Loucy (cell line): ENCODE measurements around the gene E2F3.

Source experiments
- H2AFZ ChIP-seq: fragments of 200-600 bp; sonication (generic); 2 replicates; pipeline ENCODE4 v1.6.0; 2016; ENCODE audit warnings: antibody characterized with exemption, mild to moderate bottlenecking, low read length, moderate library complexity
- H3F3A ChIP-seq: fragments of 200-600 bp; 2 replicates; pipeline ENCODE4 v1.6.0; 2016; ENCODE audit warnings: antibody characterized with exemption, low read depth, mild to moderate bottlenecking
- H3K27me3 ChIP-seq: fragments of 200-600 bp; sonication (generic); 2 replicates; pipeline ENCODE4 v1.6.1; 2014; ENCODE audit warnings: low read length, mild to moderate bottlenecking; ENCODE audit not compliant: insufficient read depth, poor library complexity, severe bottlenecking
- H3K36me3 ChIP-seq: fragments of 200-600 bp; sonication (generic); 2 replicates; pipeline ENCODE4 v1.6.1; 2016; ENCODE audit warnings: low read length; ENCODE audit not compliant: insufficient read depth
- H3K4me1 ChIP-seq: fragments of 200-600 bp; sonication (generic); 2 replicates; pipeline ENCODE4 v1.5.1; 2014; ENCODE audit warnings: low read length, mild to moderate bottlenecking; ENCODE audit not compliant: insufficient read depth, poor library complexity, severe bottlenecking
- H3K4me2 ChIP-seq: fragments of 200-600 bp; sonication (generic); 2 replicates; pipeline ENCODE4 v1.6.0; 2014; ENCODE audit warnings: antibody characterized with exemption, low read length, low read depth, mild to moderate bottlenecking; ENCODE audit not compliant: poor library complexity, severe bottlenecking
- H3K4me3 ChIP-seq: fragments of 200-600 bp; sonication (generic); 2 replicates; pipeline ENCODE4 v1.5.1; 2014; ENCODE audit warnings: low read length, mild to moderate bottlenecking, mixed read lengths; ENCODE audit not compliant: poor library complexity, severe bottlenecking
- H3K79me2 ChIP-seq: fragments of 200-600 bp; sonication (generic); 2 replicates; pipeline ENCODE4 v1.6.1; 2014; ENCODE audit warnings: low read length; ENCODE audit not compliant: insufficient read depth
- H3K9ac ChIP-seq: fragments of 200-600 bp; sonication (generic); 2 replicates; pipeline ENCODE4 v1.6.0; 2014; ENCODE audit warnings: mild to moderate bottlenecking, low read depth, low read length, moderate library complexity; ENCODE audit not compliant: poor library complexity, severe bottlenecking
- H3K9me2 ChIP-seq: fragments of 200-600 bp; sonication (generic); replicated peaks from 2 replicates; pipeline ENCODE4 v1.6.1; 2016; ENCODE audit warnings: low read depth, low read length, mixed read lengths
- H3K9me3 ChIP-seq: fragments of 200-600 bp; sonication (generic); 2 replicates; pipeline ENCODE4 v1.6.1; 2014; ENCODE audit warnings: mild to moderate bottlenecking, antibody characterized with exemption, low read length, low read depth; ENCODE audit not compliant: insufficient read depth
- H4K20me1 ChIP-seq: fragments of 200-600 bp; sonication (generic); 2 replicates; pipeline ENCODE4 v1.6.0; 2014; ENCODE audit warnings: antibody characterized with exemption, low read length, mild to moderate bottlenecking; ENCODE audit not compliant: insufficient read depth, poor library complexity, severe bottlenecking
- EZH2phosphoT487 ChIP-seq: fragments of 200-600 bp; IDR thresholded peaks from 2 replicates; pipeline ENCODE4 v1.6.1; 2018; ENCODE audit warnings: antibody characterized with exemption, mild to moderate bottlenecking, moderate library complexity, borderline replicate concordance
- TF ChIP-seq, protein P1 (sequence below): fragments of 200-600 bp; sonication (generic); conservative IDR thresholded peaks from 2 replicates; pipeline ENCODE4 v1.5.1; 2014; ENCODE audit warnings: mild to moderate bottlenecking, antibody characterized with exemption, low read length

E2F3 gene

DNA sequence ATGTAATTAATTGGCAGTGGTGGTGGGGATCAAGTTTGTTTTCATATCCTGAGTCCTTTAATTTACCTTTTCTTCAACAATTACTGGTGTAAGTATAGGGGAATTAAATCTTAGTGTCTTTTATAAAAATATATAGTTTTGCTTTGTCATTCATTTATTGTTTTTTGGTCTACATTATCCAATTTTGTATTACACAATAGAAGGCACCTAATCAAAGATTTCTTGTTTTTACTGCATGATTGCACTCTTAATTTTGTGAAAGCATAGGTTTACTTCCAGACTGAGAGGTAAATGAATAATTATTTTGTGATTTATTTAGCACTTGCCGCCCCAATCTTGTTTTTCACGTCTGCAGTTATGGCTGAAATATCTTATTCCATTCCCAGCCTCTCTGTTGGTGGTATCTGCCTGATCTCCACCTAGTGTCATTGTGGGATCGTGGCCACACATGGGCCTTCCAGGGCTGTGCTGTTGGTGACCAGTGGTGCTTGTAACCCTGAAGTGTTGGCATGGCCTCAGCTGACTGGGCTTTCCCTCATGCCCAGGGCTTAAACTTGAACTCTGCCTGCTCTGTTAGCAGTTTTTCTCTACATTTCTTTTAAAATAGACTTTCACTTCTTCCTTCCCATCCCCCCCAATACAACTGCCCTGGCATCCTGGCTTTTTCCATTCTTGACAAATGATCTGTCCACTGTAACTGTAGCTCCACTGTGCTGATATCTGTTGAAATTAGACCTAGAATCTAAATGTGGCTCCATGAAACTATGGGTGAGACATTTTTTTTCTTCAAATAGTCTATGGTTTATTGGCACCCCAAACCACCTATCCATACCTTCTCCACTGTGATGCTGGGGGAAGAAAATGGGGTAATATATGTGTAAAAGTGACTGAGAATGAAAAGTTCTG is 24.8 kb downstream of the E2F3 start:
- TF ChIP-seq, protein P1, sequence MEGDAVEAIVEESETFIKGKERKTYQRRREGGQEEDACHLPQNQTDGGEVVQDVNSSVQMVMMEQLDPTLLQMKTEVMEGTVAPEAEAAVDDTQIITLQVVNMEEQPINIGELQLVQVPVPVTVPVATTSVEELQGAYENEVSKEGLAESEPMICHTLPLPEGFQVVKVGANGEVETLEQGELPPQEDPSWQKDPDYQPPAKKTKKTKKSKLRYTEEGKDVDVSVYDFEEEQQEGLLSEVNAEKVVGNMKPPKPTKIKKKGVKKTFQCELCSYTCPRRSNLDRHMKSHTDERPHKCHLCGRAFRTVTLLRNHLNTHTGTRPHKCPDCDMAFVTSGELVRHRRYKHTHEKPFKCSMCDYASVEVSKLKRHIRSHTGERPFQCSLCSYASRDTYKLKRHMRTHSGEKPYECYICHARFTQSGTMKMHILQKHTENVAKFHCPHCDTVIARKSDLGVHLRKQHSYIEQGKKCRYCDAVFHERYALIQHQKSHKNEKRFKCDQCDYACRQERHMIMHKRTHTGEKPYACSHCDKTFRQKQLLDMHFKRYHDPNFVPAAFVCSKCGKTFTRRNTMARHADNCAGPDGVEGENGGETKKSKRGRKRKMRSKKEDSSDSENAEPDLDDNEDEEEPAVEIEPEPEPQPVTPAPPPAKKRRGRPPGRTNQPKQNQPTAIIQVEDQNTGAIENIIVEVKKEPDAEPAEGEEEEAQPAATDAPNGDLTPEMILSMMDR: no peak
- no peak for TF ChIP-seq EZH2phosphoT487
- Histone ChIP-seq H3K27me3 (no peaks in the 10 kb centered on the region), H3K9ac (peak overlapping the region; percentile 26), H3F3A (no peaks in the 10 kb centered on the region), H3K4me1 (peaks cover 36% of the 10 kb centered on the region), H3K79me2 (peaks cover 99% of the 10 kb centered on the region), H3K4me2 (peak overlapping the region; percentile 27), H2AFZ (no peak overlapping the region), H3K36me3 (peaks cover 46% of the 10 kb centered on the region; the same call in 1 of the 2 replicates), H3K4me3 (no peak overlapping the region), H3K9me2 (no peaks in the 10 kb centered on the region), H4K20me1 (peaks cover 72% of the 10 kb centered on the region), H3K9me3 (no peaks in the 10 kb centered on the region)

GRCh38 chr6:20427856-20428255 is 26.2 kb downstream of the E2F3 start:
- Histone ChIP-seq H3K9me2 (no peaks in the 10 kb centered on the region), H3K4me3 (no peak overlapping the region), H3F3A (no peaks in the 10 kb centered on the region), H2AFZ (no peak overlapping the region), H3K9me3 (no peaks in the 10 kb centered on the region), H3K9ac (no peak overlapping the region), H3K79me2 (peaks cover 99% of the 10 kb centered on the region), H3K4me2 (no peak overlapping the region), H4K20me1 (peaks cover 80% of the 10 kb centered on the region), H3K27me3 (no peaks in the 10 kb centered on the region), H3K4me1 (peaks cover 36% of the 10 kb centered on the region), H3K36me3 (peaks cover 54% of the 10 kb centered on the region; the same call in 1 of the 2 replicates)
- TF ChIP-seq, protein P1: no peak
- TF ChIP-seq EZH2phosphoT487: no peak

DNA sequence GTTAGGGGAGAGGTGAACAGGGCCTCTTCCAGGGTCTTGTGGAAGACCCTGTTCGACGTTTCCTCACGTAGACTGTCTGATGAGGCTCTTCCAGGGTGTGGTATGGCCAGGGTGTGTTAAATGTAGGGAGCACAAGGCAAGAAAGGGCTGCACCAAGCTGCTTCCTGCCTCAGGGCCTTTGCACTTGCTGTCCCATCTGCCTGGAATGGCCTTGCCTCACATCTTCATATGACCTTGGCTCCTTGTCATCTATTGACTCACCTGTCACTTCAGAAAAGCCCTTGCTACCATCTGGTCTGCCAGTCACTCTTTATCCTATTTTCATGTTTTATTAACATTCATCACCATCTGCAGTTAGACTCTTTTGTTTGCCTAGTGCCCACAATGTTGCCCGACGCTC is 31.0 kb downstream of the E2F3 start:
- no peaks in the 10 kb centered on the region for H3K27me3 ChIP-seq
- H3K9me2 ChIP-seq: no peaks in the 10 kb centered on the region
- H3K4me2 ChIP-seq: no peak overlapping the region
- peaks cover 52% of the 10 kb centered on the region for H3K36me3 ChIP-seq
- H3K79me2 ChIP-seq: peaks cover 97% of the 10 kb centered on the region
- H3F3A ChIP-seq: no peaks in the 10 kb centered on the region
- H3K9ac ChIP-seq: no peak overlapping the region
- TF ChIP-seq, protein P1: no peak
- TF ChIP-seq EZH2phosphoT487: no peak
- H3K9me3 ChIP-seq: no peaks in the 10 kb centered on the region
- H2AFZ ChIP-seq: no peak overlapping the region
- H4K20me1 ChIP-seq: peaks cover 82% of the 10 kb centered on the region
- H3K4me3 ChIP-seq: no peak overlapping the region
- H3K4me1 ChIP-seq: peaks cover 5% of the 10 kb centered on the region
